Left hindlimb (tissue), 1 donor: ENCODE data around the gene HOXD9.

Experiments
- DNase-seq: peaks from one replicate; pipeline ENCODE4 v3.0.0-alpha.2; 2018

HOXD9 gene

DNA sequence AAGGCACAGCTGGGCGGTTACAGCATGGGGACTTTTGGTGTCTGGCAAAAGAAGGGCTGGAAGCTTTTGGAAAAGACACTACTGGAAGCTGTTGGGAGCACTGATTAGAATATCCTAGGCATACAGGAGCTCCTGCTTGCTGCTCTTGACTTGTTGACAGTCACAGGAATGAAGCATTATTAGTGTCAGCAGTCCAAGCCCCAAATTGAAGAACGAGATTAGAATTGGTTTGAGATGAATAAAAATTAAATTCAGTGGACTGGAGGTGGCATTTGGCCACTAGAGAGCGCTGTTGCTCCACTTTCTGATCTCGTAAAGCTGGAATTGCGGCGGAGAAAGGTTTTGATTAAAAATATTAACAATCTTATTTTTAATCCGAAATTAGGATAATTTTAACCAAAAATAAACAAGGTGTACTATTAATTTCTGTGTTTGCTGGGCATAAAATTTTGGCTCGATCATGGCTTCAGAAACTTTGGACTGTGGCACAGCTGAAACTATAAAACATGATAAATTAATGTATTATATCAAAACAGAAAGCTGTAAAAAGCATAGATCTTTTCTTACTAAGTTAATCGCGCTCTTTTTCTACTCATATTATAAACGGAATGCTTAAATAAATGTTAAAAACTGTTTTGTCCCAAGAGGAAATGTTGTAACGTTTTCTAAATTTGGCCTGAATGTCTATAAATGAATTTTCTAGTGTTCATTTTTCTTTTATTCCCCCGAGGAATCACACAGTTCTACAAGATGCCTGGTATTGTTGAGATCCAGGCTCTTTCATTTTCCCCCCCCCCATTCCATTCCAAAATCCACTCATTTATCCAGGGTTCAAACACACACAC lies 4.6 kb downstream of the HOXD9 start:
- DNase-seq, result peak; percentile 68

GRCh38 chr2:176127774-176128072 lies 5.2 kb downstream of the HOXD9 start:
- no peak for DNase-seq

- DNase-seq, result peak; percentile 82
Observed at GRCh38 chr2:176128172-176128981, 5.9 kb downstream of the HOXD9 start.

- peak; percentile 90 for DNase-seq
Observed at GRCh38 chr2:176128982-176129796, 6.7 kb downstream of the HOXD9 start, which contains the start of gene HOXD8. Gene HOXD8 (plus strand): TSS chr2:176129705. CDS start chr2:176130367, 662 bp downstream.

DNA sequence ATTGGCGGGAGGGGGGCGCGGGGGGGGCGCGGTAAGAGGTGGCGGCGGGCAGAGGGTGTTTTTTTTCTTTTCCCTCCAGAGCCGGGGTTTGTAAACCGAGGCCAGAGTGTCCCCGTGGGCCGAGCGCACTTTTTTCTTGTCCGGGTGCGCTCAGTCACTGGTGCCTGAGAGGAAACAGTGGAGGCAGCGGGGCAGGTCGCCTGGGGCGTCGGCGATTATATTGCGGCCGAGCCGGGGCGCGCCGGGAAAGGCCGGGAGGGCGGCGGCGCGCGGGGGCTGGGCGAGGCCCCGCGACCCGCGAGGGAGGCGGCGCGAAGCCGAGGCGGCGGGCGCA lies 7.3 kb downstream of the HOXD9 start:
- DNase-seq, result no peak

DNA sequence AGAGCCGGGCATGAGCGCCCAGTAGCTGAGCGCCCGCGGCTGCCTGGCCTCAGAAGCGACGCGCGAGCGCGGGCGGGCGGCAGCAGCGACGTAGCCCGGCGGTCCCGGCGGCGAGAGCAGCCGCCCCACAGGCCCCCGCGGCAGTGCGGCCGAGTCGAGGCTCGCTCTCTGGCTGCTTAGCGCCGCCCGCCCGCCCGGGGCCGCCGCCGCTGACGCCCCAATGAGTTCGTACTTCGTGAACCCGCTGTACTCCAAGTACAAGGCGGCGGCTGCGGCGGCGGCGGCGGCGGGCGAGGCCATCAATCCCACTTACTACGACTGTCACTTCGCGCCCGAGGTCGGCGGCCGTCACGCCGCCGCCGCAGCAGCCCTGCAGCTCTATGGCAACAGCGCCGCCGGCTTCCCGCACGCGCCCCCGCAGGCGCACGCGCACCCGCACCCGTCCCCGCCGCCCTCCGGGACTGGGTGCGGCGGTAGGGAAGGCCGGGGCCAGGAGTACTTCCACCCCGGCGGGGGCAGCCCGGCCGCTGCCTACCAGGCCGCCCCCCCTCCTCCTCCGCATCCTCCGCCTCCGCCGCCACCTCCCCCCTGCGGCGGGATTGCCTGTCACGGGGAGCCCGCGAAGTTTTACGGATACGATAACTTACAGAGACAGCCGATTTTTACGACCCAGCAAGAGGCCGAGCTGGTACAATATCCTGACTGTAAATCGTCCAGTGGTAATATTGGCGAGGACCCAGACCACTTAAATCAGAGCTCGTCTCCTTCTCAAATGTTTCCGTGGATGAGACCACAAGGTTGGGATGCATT lies 7.8 kb downstream of the HOXD9 start:
- peak; percentile 81 for DNase-seq

- DNase-seq, result no peak
Observed at GRCh38 chr2:176130957-176131847, 8.7 kb downstream of the HOXD9 start.

GRCh38 chr2:176131848-176132158 lies 9.3 kb downstream of the HOXD9 start:
- DNase-seq, result no peak

GRCh38 chr2:176132205-176133171 lies 10.0 kb downstream of the HOXD9 start:
- DNase-seq, result no peak

GRCh38 chr2:176133389-176133788 lies 10.9 kb downstream of the HOXD9 start:
- no peak for DNase-seq

- no peak for DNase-seq
Observed at GRCh38 chr2:176134035-176134434, 11.5 kb downstream of the HOXD9 start.

DNA sequence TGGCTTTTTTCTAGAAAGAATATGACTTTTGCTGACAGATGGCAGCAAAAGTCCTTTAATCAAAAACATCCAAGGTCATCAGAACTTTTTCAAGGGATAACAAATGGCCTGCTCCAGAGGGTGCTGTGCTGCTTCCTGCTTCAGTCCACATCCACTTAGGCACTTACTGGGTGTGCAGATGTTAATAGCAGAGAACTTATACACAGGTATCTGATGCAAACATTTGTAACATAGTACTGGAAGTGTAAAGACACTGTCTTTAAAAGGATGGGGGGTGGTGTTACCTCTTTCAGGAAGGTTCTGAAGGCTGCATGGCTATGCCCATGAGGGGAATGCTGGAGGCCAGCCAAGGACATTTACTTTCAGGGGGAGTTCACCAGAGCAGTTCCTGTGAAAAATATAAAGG lies 12.5 kb downstream of the HOXD9 start:
- no peak for DNase-seq

DNA sequence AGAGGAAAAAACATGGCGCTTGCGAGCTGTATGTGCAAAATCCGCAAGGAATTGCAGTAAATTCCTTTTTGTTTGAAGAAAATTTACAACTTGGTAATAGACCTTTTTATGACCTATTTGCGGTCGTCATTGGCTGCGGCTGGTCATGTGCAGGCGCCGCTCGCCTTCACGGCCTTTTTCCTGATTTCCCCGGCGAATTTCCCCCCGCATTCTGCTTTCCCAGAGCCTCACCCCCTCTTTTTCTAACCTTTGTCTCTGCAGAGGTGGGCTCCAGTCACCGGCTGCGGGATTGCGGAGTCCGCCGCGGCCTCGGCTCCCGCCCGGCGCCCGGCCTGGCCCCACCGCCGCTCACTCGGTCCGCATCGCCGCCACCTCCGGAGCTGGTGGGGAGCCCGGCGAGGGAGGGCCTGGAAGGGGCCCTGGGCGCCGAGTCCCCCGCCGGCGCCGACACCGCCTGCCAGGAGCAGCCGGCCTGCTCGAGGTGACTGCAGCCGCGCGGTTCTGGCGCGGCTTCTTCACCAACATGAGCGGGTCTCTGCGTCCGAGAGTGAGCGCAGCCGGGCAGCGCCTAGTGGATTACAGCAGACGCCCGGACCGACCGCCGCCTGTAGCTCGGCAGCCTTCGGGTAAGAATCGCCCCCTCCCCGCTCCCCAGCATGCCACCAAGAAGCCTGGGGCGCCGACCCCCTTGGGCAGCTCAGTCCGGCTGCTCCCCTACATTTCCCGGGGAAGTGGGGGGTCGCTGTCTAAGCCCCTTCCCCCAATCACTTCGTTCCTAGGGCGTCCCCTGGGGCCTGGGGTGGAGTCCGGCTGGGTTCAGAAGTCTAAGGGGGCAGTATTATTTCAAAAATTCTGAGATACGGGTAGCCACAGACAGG lies 14.1 kb downstream of the HOXD9 start:
- peak; percentile 74 for DNase-seq

- DNase-seq, result no peak
Observed at GRCh38 chr2:176137252-176137580, 14.7 kb downstream of the HOXD9 start.

DNA sequence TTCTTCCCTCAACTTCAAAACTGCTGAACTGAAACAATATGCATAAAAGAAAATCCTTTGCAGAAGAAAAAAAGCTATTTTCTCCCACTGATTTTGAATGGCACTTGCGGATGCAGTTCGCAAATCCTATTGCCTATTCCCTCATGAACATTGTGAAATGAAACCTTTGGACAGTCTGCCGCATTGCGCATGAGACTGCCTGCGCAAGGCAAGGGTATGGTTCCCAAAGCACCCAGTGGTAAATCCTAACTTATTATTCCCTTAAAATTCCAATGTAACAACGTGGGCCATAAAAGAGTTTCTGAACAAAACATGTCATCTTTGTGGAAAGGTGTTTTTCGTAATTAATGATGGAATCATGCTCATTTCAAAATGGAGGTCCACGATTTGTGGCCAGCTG lies 15.4 kb downstream of the HOXD9 start:
- DNase-seq, result no peak

GRCh38 chr2:176138526-176138922 lies 16.0 kb downstream of the HOXD9 start:
- DNase-seq, result peak; percentile 41

- DNase-seq, result peak; percentile 61
Observed at GRCh38 chr2:176138923-176139660, 16.6 kb downstream of the HOXD9 start.

DNA sequence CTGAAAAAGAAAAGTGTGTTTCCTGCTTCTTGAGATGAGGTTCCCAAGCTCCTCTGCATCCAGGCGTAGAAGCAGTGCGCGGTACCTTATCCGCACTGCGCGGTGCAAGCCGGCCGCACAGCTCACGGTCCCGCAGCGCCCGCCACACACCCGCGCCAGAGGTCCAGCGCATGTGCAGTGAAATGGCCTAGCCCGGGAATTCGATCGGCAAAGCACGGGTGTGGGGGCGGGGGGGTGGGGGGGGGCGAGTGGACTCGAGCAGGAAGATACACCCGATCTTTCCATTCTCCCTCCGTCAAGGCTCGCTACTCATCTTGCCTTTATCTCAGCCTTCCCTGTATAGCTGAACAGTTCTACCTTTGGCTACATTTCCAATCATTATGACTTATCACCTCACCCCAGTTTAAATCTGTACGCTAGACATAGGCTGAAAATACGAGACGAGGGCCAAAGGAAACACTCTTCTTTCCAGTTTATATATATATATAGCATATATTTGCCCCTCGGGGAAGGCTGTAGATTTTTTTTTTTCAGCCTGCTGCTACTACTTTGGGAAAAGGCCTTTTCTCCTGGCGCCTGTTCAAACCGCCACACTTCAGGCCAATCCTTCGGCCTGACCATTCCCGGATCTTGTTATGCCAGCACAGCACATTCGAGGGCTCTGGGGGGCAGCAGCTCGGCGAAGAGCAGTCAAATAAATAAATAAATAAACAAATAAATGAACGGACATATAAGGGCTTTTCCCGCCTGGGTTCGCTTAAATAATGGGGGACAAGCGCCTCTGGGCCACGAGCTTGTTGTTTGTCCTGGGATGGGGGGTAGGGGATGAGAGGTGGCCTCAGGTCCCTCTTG lies 17.4 kb downstream of the HOXD9 start:
- peak; percentile 84 for DNase-seq
